A673 (cell line): ENCODE measurements around the gene GINS1. TPM values are rescaled to one million over a fixed set of nuclear protein-coding genes. Genes with fewer than 3 reads are reported as not detected.

Source experiments
- BruUV-seq: library from RNA; stranded (reverse); fragments of 400-500 nt; replicated peaks from 2 replicates; lab custom pipeline; 2021; lab: Mats Ljungman, UMichigan
- CTCF ChIA-PET: fragments of 300-600 bp; sonication (Branson Sonifier 250); formaldehyde crosslinking; loops from one replicate; lab custom pipeline; 2022; ENCODE audit warnings: antibody characterized with exemption; lab: Charles Lee
- POLR2A ChIA-PET: fragments of 300-600 bp; sonication (Branson Sonifier 250); formaldehyde crosslinking; loops from one replicate; lab custom pipeline; 2022; ENCODE audit warnings: antibody characterized with exemption; ENCODE audit not compliant: low non-redundant PET; lab: Charles Lee
- DNase-seq: peaks from one replicate; pipeline ENCODE4 v3.0.0-alpha.2; 2015; ENCODE audit warnings: low spot score
- H3K27ac ChIP-seq: fragments of 200-600 bp; sonication (generic); 2 replicates; pipeline ENCODE4 v1.5.1; 2016; ENCODE audit warnings: mixed run types, low read depth, mild to moderate bottlenecking, mixed read lengths, antibody characterized with exemption, low read length; ENCODE audit not compliant: poor library complexity, severe bottlenecking
- H3K27me3 ChIP-seq: fragments of 200-600 bp; sonication (generic); replicated peaks from 2 replicates; pipeline ENCODE4 v1.6.1; 2017; ENCODE audit warnings: mixed run types, low read depth, mild to moderate bottlenecking, mixed read lengths, antibody characterized with exemption, low read length; ENCODE audit not compliant: insufficient read depth, poor library complexity
- H3K36me3 ChIP-seq: fragments of 200-600 bp; sonication (generic); 2 replicates; pipeline ENCODE4 v1.6.1; 2016; ENCODE audit warnings: mixed run types, mild to moderate bottlenecking, mixed read lengths, antibody characterized with exemption, low read length; ENCODE audit not compliant: insufficient read depth, poor library complexity, severe bottlenecking
- H3K4me1 ChIP-seq: fragments of 200-600 bp; sonication (generic); 2 replicates; pipeline ENCODE4 v1.6.1; 2017; ENCODE audit warnings: mixed run types, mild to moderate bottlenecking, mixed read lengths, antibody characterized with exemption, low read length; ENCODE audit not compliant: insufficient read depth, poor library complexity, severe bottlenecking
- H3K4me3 ChIP-seq: fragments of 200-600 bp; sonication (generic); 2 replicates; pipeline ENCODE4 v1.5.1; 2016; ENCODE audit warnings: low read depth, mixed run types, mild to moderate bottlenecking, mixed read lengths, low read length; ENCODE audit not compliant: poor library complexity, severe bottlenecking
- H3K9me3 ChIP-seq: fragments of 200-600 bp; sonication (generic); 2 replicates; pipeline ENCODE4 v1.6.1; 2016; ENCODE audit warnings: mixed run types, low read depth, mild to moderate bottlenecking, mixed read lengths, antibody characterized with exemption, low read length; ENCODE audit not compliant: poor library complexity, severe bottlenecking
- CTCF ChIP-seq: fragments of 300-800, 200-600 bp; sonication (generic); conservative IDR thresholded peaks from 2 replicates; pipeline ENCODE4 v1.5.1; 2017; ENCODE audit warnings: low read depth, mild to moderate bottlenecking, antibody characterized with exemption, low read length, moderate library complexity, mixed read lengths
- EZH2 ChIP-seq: fragments of 200-600 bp; sonication (generic); IDR thresholded peaks from 2 replicates; pipeline ENCODE4 v1.6.1; 2017; ENCODE audit warnings: borderline replicate concordance, low read depth, mild to moderate bottlenecking, mixed read lengths, antibody characterized with exemption, low read length; ENCODE audit not compliant: poor library complexity, severe bottlenecking
- intact Hi-C: fragments of 100-400 bp; cut with micrococcal nuclease; formaldehyde crosslinking; loops from one replicate; pipeline ENCODE4 v1.10.0; 2022; ENCODE audit not compliant: unreplicated experiment
- total RNA-seq: library from RNA; stranded (reverse); gene quantifications from 2 replicates; pipeline ENCODE4 v1.2.3, GENCODE V29; 2021

The GINS1 gene
- total RNA-seq, 1 experiment from 2014 or later: 62.6 TPM

DNA sequence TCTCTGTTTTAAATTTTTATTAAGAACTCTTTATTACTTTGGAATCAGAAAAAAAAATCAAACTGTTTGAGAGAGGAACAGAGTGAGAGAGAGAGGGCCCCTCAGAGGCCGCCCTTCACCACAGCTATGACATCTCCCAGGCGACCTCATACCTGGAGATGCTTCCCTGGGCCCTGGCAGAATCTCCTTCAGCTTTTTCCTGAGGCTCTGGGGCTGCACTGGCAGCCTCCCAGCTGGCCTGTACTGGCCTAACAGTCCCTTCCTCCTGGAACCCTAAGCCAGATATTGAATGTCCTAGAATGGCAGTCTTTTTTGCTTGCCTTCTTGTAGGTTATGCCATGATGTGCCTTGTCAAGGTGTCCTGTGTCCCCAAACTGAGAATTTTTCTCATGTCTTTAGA lies 30.6 kb upstream of the GINS1 start:
- intact Hi-C loops: no loop called here
- Histone ChIP-seq H3K9me3 (no peaks in the 10 kb centered on the region), H3K36me3 (no peaks in the 10 kb centered on the region), H3K27ac (no peak overlapping the region), H3K4me1 (no peaks in the 10 kb centered on the region), H3K4me3 (no peak overlapping the region), H3K27me3 (no peaks in the 10 kb centered on the region)
- BruUV-seq: no TSS peak
- no peak for DNase-seq
- CTCF ChIA-PET: no interaction called here
- POLR2A ChIA-PET: no interaction called here
- no peak for TF ChIP-seq EZH2
- no peak for TF ChIP-seq CTCF

GRCh38 chr20:25378189-25378883 lies 29.1 kb upstream of the GINS1 start:
- H3K4me1 ChIP-seq: no peaks in the 10 kb centered on the region
- no peak for TF ChIP-seq EZH2
- BruUV-seq: no TSS peak
- H3K27me3 ChIP-seq: no peaks in the 10 kb centered on the region
- H3K9me3 ChIP-seq: no peaks in the 10 kb centered on the region
- POLR2A ChIA-PET: no interaction called here
- H3K4me3 ChIP-seq: no peak overlapping the region
- intact Hi-C loops: no loop called here
- no peak overlapping the region for H3K27ac ChIP-seq
- CTCF ChIA-PET: no interaction called here
- DNase-seq: no peak
- no peaks in the 10 kb centered on the region for H3K36me3 ChIP-seq

DNA sequence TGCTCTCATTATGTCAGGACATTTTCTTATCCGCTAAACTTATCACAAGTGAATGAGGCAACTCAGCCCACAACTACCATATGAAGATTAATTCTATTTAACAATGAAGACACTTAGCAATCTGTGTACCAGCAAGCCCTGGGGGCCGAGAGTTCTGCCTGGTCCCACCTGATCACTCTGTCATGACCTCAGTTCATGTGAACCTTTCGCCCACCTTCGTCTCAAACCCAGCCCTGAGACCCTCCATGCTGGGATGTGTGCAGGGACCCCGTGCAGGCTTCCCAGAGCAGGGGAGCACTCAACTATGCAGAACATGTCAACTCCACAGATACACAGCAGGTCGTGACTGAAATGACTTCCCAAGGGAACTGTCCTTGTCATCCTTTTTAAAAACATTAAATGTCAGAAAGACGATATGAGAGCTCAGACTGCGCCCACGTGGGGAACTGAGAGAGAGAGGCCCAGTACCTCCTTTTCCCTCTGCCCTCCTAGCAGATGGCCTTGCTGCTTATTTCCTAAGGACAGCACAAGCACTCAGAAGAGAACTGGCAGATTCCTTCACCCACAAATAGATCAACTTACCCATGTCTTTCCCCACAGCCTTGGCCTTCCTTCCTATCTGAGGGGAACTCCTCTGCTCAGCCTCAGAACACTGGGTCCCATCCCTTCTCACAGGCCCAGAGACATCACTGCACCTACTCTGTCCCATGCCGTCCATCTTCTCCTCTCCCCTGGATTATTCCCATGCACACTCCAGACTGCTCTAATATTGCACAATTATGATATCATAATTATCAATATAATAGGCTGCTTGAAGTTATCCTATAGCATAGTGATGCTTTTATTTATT lies 28.4 kb upstream of the GINS1 start:
- H3K27me3 ChIP-seq: no peaks in the 10 kb centered on the region
- H3K4me3 ChIP-seq: no peak overlapping the region
- no peak overlapping the region for H3K27ac ChIP-seq
- intact Hi-C loops: no loop called here
- H3K4me1 ChIP-seq: no peaks in the 10 kb centered on the region
- DNase-seq: no peak
- ChIA-PET POLR2A (no interaction called here), CTCF (no interaction called here)
- no peaks in the 10 kb centered on the region for H3K36me3 ChIP-seq
- TF ChIP-seq EZH2: no peak
- TF ChIP-seq CTCF: no peak
- no TSS peak for BruUV-seq
- no peaks in the 10 kb centered on the region for H3K9me3 ChIP-seq
